Ascending aorta (tissue), 2 donors: ENCODE measurements around the gene PRLR. TPM values are rescaled to one million over a fixed set of nuclear protein-coding genes. Genes with fewer than 3 reads are reported as not detected.

Experiments used
- DNase-seq, 2 donors: peaks; one replicate each; pipeline ENCODE4 v3.0.0-alpha.2; 2019; ENCODE audit warnings: low spot score in 2 of 2
- H3K27ac ChIP-seq, 2 donors: fragments of 200-600 bp; sonication (generic); one replicate each; pipeline ENCODE4 v1.5.1; 2016 to 2017; ENCODE audit warnings: mild to moderate bottlenecking in 1 of 2
- H3K27me3 ChIP-seq: fragments of 200-600 bp; sonication (generic); one replicate; pipeline ENCODE4 v1.5.1; 2017
- H3K36me3 ChIP-seq, 2 donors: fragments of 200-600 bp; sonication (generic); one replicate each; pipeline ENCODE4 v1.5.1; 2016
- H3K4me1 ChIP-seq, 2 donors: fragments of 200-600 bp; sonication (generic); one replicate each; pipeline ENCODE4 v1.5.1; 2016 to 2017; ENCODE audit warnings: mild to moderate bottlenecking in 1 of 2
- H3K4me3 ChIP-seq, 2 donors: fragments of 200-600 bp; sonication (generic); one replicate each; pipeline ENCODE4 v1.5.1; 2016 to 2017; ENCODE audit warnings: mild to moderate bottlenecking in 1 of 2
- H3K9me3 ChIP-seq, 2 donors: fragments of 200-600 bp; sonication (generic); one replicate each; pipeline ENCODE4 v1.5.1; 2016
- intact Hi-C: fragments of 100-400 bp; cut with DNase I; formaldehyde crosslinking; loops from one replicate; pipeline ENCODE4 v1.15.1; 2023
- total RNA-seq: library from RNA; depleted of rRNA; stranded (reverse); fragments of >200 nt; gene quantifications from one replicate; pipeline ENCODE4 v1.1.0, GENCODE V29; 2016
- TF ChIP-seq, protein P1 (sequence below), 3 experiments: fragments of 200-600 bp in 2 of 3; fragments of 450-650 bp in 1 of 3; sonication (generic) in 2 of 3; IDR thresholded peaks; one replicate each; pipeline ENCODE4 v1.5.1; 2016 to 2019; ENCODE audit warnings: antibody characterized with exemption in 3 of 3, mild to moderate bottlenecking in 1 of 3, moderate library complexity in 1 of 3

PRLR gene
- total RNA-seq, 1 donor from 2014 or later: 0.43 TPM

GRCh38 chr5:35087991-35088390 lies 142.3 kb downstream of the PRLR start:
- Histone ChIP-seq H3K27ac (no peak overlapping the region), H3K9me3 (no peaks in the 10 kb centered on the region), H3K4me3 (no peak overlapping the region), H3K27me3 (no peaks in the 10 kb centered on the region), H3K36me3 (no peaks in the 10 kb centered on the region), H3K4me1 (no peaks in the 10 kb centered on the region)
- DNase-seq: no peak
- intact Hi-C loops: no loop called here
- TF ChIP-seq, protein P1, sequence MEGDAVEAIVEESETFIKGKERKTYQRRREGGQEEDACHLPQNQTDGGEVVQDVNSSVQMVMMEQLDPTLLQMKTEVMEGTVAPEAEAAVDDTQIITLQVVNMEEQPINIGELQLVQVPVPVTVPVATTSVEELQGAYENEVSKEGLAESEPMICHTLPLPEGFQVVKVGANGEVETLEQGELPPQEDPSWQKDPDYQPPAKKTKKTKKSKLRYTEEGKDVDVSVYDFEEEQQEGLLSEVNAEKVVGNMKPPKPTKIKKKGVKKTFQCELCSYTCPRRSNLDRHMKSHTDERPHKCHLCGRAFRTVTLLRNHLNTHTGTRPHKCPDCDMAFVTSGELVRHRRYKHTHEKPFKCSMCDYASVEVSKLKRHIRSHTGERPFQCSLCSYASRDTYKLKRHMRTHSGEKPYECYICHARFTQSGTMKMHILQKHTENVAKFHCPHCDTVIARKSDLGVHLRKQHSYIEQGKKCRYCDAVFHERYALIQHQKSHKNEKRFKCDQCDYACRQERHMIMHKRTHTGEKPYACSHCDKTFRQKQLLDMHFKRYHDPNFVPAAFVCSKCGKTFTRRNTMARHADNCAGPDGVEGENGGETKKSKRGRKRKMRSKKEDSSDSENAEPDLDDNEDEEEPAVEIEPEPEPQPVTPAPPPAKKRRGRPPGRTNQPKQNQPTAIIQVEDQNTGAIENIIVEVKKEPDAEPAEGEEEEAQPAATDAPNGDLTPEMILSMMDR (IDR thresholded peaks at IDR 0.05): no peak

GRCh38 chr5:35083150-35083549 lies 147.1 kb downstream of the PRLR start:
- Histone ChIP-seq H3K9me3 (no peaks in the 10 kb centered on the region), H3K36me3 (no peaks in the 10 kb centered on the region), H3K27ac (no peak overlapping the region), H3K4me3 (no peak overlapping the region), H3K4me1 (no peaks in the 10 kb centered on the region), H3K27me3 (no peaks in the 10 kb centered on the region)
- no peak for DNase-seq
- TF ChIP-seq, protein P1 (IDR thresholded peaks at IDR 0.05): no peak
- intact Hi-C loops: no loop called here

GRCh38 chr5:35082530-35082929 lies 147.8 kb downstream of the PRLR start:
- no peak overlapping the region for H3K27ac ChIP-seq
- intact Hi-C loops: no loop called here
- no peaks in the 10 kb centered on the region for H3K36me3 ChIP-seq
- no peak for DNase-seq
- TF ChIP-seq, protein P1 (IDR thresholded peaks at IDR 0.05): no peak
- H3K4me3 ChIP-seq: no peak overlapping the region
- H3K27me3 ChIP-seq: no peaks in the 10 kb centered on the region
- no peaks in the 10 kb centered on the region for H3K4me1 ChIP-seq
- no peaks in the 10 kb centered on the region for H3K9me3 ChIP-seq

DNA sequence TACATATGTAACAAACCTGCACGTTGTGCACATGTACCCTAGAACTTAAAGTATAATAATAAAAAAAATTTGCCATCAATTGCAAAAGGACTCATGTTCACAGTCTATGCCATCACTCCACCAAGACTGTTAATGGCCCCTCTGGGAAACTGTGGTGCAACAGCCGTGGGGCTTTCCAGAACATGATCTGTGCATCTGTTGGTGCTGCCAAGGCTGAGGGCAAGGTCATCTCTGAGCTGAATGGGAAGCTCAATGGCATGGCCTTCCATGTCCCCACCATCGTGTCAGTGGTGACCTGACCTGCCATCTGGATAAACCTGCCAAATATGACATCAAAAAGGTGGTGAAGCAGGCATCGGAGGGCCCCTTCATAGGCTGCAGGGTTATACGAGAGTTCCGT lies 149.2 kb downstream of the PRLR start:
- no peak for DNase-seq
- intact Hi-C loops: no loop called here
- Histone ChIP-seq H3K4me1 (no peaks in the 10 kb centered on the region), H3K4me3 (no peak overlapping the region), H3K27me3 (no peaks in the 10 kb centered on the region), H3K36me3 (no peaks in the 10 kb centered on the region), H3K27ac (no peak overlapping the region), H3K9me3 (no peaks in the 10 kb centered on the region)
- TF ChIP-seq, protein P1 (IDR thresholded peaks at IDR 0.05): no peak

GRCh38 chr5:35073160-35073559 lies 157.1 kb downstream of the PRLR start:
- H3K36me3 ChIP-seq: no peaks in the 10 kb centered on the region
- intact Hi-C loops: no loop called here
- H3K27ac ChIP-seq: no peak overlapping the region
- H3K27me3 ChIP-seq: no peaks in the 10 kb centered on the region
- DNase-seq: no peak
- TF ChIP-seq, protein P1 (IDR thresholded peaks at IDR 0.05): no peak
- no peaks in the 10 kb centered on the region for H3K4me1 ChIP-seq
- no peak overlapping the region for H3K4me3 ChIP-seq
- H3K9me3 ChIP-seq: no peaks in the 10 kb centered on the region

DNA sequence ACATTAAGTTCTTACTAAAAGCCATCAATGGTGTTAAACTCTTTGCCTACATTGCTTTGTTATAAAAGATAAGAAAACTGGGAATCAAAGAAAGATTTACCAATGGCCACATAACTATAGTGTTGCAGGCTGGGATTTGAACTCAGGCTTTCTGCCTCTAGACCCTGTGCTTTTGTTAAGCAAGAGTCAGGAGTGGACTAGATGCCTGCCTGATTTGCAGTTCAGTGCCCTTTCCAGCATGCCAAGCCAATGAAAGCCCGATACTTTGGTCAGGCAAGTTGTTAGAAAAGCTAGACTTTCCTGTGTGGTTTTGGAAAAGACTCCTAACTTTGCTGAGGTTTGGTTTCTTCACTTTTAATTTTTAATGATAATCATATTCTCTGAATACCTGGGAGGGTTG lies 161.1 kb downstream of the PRLR start:
- Histone ChIP-seq H3K27me3 (no peaks in the 10 kb centered on the region), H3K4me1 (no peaks in the 10 kb centered on the region), H3K27ac (no peak overlapping the region), H3K4me3 (no peak overlapping the region), H3K9me3 (no peaks in the 10 kb centered on the region), H3K36me3 (no peaks in the 10 kb centered on the region)
- intact Hi-C loops: no loop called here
- TF ChIP-seq, protein P1 (IDR thresholded peaks at IDR 0.05): no peak
- no peak for DNase-seq
